ENCODE data around the gene MED7.

DNA sequence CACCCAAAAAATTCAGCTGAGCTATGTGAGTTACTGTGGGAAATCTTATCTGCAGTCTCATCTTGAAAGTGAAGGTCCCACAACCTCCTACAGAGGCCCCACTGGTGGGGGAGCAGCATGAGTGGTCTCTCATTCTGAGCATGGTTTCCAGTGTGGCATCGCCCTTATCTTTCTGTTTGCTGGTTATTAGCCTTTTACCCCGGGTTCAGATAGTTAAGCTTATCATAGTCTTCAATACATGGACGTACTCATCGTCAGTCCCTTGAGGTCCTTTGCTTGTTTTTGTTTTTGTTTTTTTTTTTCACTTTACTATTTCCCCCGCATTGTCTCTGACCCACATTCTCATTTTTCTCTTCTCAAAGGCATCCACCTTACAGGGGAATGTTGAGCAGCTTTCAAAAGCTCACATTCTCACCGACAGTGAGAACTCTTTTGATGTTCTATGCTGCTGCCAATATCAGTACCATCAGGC is 26.1 kb downstream of the MED7 start:
- TF ChIP-seq, protein P1, sequence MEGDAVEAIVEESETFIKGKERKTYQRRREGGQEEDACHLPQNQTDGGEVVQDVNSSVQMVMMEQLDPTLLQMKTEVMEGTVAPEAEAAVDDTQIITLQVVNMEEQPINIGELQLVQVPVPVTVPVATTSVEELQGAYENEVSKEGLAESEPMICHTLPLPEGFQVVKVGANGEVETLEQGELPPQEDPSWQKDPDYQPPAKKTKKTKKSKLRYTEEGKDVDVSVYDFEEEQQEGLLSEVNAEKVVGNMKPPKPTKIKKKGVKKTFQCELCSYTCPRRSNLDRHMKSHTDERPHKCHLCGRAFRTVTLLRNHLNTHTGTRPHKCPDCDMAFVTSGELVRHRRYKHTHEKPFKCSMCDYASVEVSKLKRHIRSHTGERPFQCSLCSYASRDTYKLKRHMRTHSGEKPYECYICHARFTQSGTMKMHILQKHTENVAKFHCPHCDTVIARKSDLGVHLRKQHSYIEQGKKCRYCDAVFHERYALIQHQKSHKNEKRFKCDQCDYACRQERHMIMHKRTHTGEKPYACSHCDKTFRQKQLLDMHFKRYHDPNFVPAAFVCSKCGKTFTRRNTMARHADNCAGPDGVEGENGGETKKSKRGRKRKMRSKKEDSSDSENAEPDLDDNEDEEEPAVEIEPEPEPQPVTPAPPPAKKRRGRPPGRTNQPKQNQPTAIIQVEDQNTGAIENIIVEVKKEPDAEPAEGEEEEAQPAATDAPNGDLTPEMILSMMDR (IDR thresholded peaks at IDR 0.05): no peak
- no peak for TF ChIP-seq POLR2A (IDR thresholded peaks at IDR 0.05)
- no peak for TF ChIP-seq EP300 (IDR thresholded peaks at IDR 0.05)
- no peak for TF ChIP-seq POLR2AphosphoS5 (IDR thresholded peaks at IDR 0.05)

Data from stomach (tissue), 4 donors.